GM12801 (cell line): ENCODE data around the gene THRA.

Source experiments
- TF ChIP-seq, protein P1 (sequence below): IDR thresholded peaks from one replicate; pipeline ENCODE4 v1.5.1; 2011; ENCODE audit warnings: control low read depth; ENCODE audit not compliant: insufficient read length; ENCODE audit errors: extremely low read depth

THRA gene

DNA sequence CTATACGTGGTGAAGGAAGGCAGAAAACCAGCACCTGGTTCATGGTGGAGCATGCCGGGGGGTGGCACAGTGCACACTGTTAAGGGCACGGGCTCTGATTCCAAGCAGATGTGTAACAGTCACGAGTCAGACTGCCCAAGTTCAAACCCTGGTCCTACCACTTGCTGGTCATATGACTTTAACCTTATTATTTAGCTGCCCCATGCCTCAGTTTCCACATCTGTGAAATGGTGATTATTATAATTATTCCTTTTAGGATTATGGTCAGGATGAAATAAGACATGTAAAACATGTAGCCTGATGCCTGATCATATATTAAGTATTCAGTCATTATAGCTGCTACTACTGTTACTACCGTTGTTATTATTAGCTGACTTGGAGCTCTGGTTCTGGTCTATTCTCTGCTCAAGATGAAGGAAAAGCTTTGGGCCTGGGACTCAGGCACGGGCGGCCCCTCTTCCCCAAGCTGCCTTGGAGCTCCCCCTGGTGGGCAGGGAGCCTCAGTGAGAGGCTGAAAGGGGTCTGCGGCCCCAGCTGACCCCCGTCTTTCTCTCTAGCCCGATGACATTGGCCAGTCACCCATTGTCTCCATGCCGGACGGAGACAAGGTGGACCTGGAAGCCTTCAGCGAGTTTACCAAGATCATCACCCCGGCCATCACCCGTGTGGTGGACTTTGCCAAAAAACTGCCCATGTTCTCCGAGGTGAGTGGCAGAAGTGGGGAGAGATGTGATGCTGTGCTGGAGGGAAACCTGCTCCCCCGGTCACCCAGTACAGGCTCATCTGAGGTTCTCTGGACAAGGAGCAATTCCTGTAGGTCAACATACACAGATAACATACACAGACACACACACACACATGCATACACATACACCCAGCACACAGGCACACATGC, 23.6 kb downstream of the THRA start:
- TF ChIP-seq, protein P1, sequence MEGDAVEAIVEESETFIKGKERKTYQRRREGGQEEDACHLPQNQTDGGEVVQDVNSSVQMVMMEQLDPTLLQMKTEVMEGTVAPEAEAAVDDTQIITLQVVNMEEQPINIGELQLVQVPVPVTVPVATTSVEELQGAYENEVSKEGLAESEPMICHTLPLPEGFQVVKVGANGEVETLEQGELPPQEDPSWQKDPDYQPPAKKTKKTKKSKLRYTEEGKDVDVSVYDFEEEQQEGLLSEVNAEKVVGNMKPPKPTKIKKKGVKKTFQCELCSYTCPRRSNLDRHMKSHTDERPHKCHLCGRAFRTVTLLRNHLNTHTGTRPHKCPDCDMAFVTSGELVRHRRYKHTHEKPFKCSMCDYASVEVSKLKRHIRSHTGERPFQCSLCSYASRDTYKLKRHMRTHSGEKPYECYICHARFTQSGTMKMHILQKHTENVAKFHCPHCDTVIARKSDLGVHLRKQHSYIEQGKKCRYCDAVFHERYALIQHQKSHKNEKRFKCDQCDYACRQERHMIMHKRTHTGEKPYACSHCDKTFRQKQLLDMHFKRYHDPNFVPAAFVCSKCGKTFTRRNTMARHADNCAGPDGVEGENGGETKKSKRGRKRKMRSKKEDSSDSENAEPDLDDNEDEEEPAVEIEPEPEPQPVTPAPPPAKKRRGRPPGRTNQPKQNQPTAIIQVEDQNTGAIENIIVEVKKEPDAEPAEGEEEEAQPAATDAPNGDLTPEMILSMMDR = no peak

DNA sequence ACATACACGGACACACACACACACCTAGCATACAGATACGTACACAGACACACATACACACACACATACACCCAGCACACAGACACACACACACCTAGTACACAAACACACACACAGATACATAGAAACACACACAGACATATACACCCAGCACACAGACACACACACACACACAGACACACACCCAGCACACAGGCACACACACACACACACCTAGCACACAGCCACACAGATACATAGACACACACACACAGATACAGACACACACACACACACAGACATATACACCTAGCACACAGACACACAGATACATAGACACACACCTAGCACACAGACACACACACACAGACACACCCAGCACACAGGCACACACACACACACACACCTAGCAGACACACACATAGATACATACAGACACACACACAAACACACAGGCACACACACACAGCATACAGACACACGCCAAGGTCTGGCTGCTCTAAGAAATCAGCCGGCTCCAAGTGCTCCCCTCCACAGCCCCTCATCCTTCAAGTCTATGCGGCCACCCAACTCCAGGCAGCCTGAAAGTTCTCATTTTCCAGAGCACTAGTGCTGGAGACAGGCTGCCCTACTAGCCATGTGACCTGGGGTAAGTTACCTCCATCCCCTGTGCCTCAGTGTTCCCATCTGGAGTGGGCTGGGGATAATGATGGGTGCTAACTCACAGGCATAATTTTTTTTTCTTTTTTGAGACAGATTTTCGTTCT, 24.5 kb downstream of the THRA start:
- TF ChIP-seq, protein P1 = no peak

DNA sequence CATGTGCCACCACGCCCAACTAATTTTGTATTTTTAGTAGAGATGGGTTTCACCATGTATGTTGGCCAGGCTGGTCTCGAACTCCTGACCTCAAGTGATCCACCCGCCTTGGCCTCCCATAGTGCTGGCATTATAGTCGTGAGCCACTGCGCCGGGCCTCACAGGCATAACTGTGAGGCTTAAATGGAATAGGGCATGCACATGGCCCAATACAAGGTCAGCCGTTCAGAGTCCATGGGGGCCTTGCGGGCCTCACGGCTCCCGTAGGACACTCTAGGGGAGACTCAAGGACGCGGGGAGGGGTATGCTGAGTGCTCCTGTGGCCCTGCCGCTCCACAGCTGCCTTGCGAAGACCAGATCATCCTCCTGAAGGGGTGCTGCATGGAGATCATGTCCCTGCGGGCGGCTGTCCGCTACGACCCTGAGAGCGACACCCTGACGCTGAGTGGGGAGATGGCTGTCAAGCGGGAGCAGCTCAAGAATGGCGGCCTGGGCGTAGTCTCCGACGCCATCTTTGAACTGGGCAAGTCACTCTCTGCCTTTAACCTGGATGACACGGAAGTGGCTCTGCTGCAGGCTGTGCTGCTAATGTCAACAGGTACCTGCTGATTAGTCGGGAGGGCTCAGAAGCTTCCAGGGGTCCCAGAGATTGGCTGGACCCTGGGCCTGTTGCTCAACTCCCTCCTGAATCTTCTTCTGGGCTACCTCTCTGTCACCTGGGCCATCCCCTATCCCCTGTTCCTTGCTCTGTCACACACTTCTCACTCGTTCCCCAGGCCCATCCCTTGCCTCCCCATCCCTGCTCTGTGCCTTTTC, 25.3 kb downstream of the THRA start:
- TF ChIP-seq, protein P1 = no peak

DNA sequence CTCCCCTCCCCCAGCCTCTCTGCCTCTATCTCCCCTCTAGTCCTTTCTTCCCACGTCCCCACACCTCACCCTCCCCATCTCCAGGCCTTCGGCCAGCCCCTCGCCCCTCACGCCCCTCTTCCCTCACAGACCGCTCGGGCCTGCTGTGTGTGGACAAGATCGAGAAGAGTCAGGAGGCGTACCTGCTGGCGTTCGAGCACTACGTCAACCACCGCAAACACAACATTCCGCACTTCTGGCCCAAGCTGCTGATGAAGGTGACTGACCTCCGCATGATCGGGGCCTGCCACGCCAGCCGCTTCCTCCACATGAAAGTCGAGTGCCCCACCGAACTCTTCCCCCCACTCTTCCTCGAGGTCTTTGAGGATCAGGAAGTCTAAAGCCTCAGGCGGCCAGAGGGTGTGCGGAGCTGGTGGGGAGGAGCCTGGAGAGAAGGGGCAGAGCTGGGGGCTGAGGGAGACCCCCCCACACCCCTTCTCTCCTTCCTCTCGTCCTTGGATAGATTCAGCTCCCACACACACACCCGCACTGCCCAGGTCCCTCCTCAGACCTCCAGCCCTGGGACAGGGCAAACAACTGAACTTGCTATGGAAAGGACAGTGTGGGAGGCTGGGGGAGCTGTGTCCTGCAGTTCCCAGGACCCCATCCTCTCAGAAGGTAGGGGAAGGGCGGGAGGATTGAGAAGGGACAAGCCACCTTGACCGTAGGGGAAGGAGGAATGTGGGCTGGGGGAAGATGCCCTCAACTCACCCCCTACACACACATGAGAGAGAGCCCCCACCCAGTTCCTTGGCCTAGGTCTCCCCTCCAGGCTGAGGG, 26.5 kb downstream of the THRA start:
- TF ChIP-seq, protein P1 = no peak

DNA sequence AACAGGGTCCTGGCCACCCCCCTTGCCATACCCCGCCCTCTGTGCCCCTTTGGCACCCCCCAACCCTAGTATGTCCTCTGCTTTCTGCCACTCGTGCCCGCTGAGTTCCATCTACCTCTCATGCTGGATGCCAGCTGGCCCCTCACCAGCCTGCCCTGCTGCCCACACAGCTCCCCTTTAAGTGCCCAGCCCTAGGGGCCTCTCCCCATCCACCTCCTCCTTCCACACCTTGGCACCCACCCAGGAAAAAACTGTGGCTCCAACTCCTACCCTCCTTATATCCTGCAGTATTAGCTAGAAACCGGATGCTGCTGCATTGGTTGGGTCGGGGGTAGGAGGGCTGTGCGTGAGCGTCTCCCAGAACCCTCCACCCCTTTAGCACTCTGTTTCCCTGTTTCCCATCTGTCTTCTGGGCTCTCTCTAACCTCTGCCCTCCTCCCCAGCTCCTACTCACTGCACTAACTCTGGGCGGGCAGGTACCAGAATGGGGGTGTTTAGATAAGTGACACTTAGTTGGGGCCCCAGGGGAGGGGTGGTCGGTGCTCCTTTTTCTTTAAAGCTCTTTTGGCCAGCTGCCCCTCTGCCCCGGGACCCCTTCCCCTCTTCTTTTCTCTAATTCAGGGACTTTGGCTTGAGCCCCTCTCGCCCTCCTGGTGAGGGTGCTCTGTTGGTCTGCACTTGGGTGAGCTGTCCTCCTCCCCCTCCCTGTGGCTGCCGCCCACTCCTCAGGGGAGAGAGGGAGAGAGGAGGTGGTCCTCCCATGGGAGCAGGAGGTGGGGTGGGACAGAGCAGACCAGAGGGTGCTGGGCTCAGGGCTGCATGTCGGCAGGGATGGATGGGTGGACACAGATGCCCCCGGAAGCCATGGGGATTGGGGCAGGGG, 27.7 kb downstream of the THRA start:
- TF ChIP-seq, protein P1 = no peak

DNA sequence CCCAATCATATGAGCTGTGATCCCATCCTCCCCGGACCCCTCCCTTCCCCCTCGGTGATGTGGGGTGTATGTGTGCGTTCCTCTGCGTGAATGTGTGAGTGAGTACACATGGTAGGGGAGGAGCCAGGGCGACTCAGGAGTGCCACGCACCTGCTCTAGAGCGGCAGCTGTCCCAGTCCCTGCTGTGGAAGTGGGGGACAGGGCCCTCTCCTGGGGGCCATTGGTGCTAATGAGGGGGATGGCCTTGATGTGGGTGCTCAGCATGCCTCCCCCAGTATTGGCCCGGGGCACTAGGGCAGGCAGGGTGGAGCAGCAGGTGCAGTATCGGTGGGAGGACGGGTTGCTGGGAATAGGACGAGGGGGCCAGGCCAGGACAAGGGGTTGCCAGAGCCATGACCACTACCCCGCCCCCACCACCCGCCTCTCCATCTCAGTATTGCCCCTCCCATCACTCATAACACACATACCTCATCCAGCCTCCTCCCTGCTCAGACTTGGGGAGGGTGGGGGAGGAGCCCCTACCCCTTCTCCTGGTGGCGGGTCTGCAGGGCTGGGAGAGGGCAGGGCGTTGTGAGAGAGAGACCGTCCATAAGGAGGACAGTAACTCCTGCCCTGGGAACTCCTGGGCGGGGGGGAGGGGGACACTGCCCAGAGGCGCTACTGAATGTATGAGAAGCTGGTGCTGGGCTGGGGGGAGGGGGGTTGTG, 29.1 kb downstream of the THRA start:
- TF ChIP-seq, protein P1 = no peak
